ENCODE measurements around the gene BCL2.
"Not testable (repeated sequence)": the region's sequence is repeated elsewhere in the genome, so short reads cannot be mapped to it uniquely, and the experiment has no call there.

BCL2 gene

GRCh38 chr18:63319383-63320122, at the start of gene BCL2:
BCL2 (minus strand) TSS chr18:63319769.
- DNase-seq (ENCODE audit: low read depth), result no peak

GRCh38 chr18:63368611-63369010, 49.0 kb upstream of the BCL2 start:
- no peak for DNase-seq (ENCODE audit: low read depth)

GRCh38 chr18:63367053-63367953, 47.7 kb upstream of the BCL2 start, which contains the start of gene KDSR:
KDSR (minus strand) TSS chr18:63367206; CDS start chr18:63367118, 88 bp downstream.
- peak; percentile 83 for DNase-seq (ENCODE audit: low read depth)

GRCh38 chr18:63366213-63367052, 46.9 kb upstream of the BCL2 start:
- peak; percentile 67 for DNase-seq (ENCODE audit: low read depth)

- DNase-seq (ENCODE audit: low read depth), result peak; percentile 1
Observed at GRCh38 chr18:63365876-63366212, 46.3 kb upstream of the BCL2 start.

GRCh38 chr18:63363951-63364350, 44.4 kb upstream of the BCL2 start:
- DNase-seq (ENCODE audit: low read depth), result no peak

GRCh38 chr18:63363420-63363819, 43.9 kb upstream of the BCL2 start:
- not testable (repeated sequence) for DNase-seq (ENCODE audit: low read depth)

- DNase-seq (ENCODE audit: low read depth), result no peak
Observed at GRCh38 chr18:63356272-63356896, 36.8 kb upstream of the BCL2 start.

GRCh38 chr18:63350230-63350629, 30.7 kb upstream of the BCL2 start:
- DNase-seq (ENCODE audit: low read depth), result no peak

- DNase-seq (ENCODE audit: low read depth), result no peak
Observed at GRCh38 chr18:63348508-63349136, 29.1 kb upstream of the BCL2 start.

- no peak for DNase-seq (ENCODE audit: low read depth)
Observed at GRCh38 chr18:63346480-63347183, 27.1 kb upstream of the BCL2 start.

- DNase-seq (ENCODE audit: low read depth), result no peak
Observed at GRCh38 chr18:63346031-63346430, 26.5 kb upstream of the BCL2 start.

- no peak for DNase-seq (ENCODE audit: low read depth)
Observed at GRCh38 chr18:63344918-63345317, 25.3 kb upstream of the BCL2 start.

- no peak for DNase-seq (ENCODE audit: low read depth)
Observed at GRCh38 chr18:63344263-63344662, 24.7 kb upstream of the BCL2 start.

- no peak for DNase-seq (ENCODE audit: low read depth)
Observed at GRCh38 chr18:63342206-63342605, 22.6 kb upstream of the BCL2 start.

GRCh38 chr18:63339920-63340484, 20.4 kb upstream of the BCL2 start:
- no peak for DNase-seq (ENCODE audit: low read depth)

- no peak for DNase-seq (ENCODE audit: low read depth)
Observed at GRCh38 chr18:63336366-63337099, 17.0 kb upstream of the BCL2 start.

GRCh38 chr18:63331105-63331504, 11.5 kb upstream of the BCL2 start:
- DNase-seq (ENCODE audit: low read depth), result no peak

- DNase-seq (ENCODE audit: low read depth), result no peak
Observed at GRCh38 chr18:63329431-63330145, 10.0 kb upstream of the BCL2 start.
